OCI-LY1 (cell line): ENCODE results near the gene PLCXD3.

Experiments used
- EZH2 ChIP-seq: fragments of 200-600 bp; sonication (generic), shearing (Covaris generic); IDR thresholded peaks from 2 replicates; pipeline ENCODE4 v1.8.0; 2017; ENCODE audit warnings: borderline replicate concordance, mixed run types, mild to moderate bottlenecking, antibody characterized with exemption, low read length, moderate library complexity, mixed read lengths
- TF ChIP-seq, protein P1 (sequence below): fragments of 200-600 bp; sonication (generic), shearing (Covaris generic); IDR thresholded peaks from 2 replicates; pipeline ENCODE4 v1.5.1; 2017; ENCODE audit warnings: mild to moderate bottlenecking, antibody characterized with exemption, low read length, moderate library complexity, mixed read lengths

- TF ChIP-seq, protein P1, sequence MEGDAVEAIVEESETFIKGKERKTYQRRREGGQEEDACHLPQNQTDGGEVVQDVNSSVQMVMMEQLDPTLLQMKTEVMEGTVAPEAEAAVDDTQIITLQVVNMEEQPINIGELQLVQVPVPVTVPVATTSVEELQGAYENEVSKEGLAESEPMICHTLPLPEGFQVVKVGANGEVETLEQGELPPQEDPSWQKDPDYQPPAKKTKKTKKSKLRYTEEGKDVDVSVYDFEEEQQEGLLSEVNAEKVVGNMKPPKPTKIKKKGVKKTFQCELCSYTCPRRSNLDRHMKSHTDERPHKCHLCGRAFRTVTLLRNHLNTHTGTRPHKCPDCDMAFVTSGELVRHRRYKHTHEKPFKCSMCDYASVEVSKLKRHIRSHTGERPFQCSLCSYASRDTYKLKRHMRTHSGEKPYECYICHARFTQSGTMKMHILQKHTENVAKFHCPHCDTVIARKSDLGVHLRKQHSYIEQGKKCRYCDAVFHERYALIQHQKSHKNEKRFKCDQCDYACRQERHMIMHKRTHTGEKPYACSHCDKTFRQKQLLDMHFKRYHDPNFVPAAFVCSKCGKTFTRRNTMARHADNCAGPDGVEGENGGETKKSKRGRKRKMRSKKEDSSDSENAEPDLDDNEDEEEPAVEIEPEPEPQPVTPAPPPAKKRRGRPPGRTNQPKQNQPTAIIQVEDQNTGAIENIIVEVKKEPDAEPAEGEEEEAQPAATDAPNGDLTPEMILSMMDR: no peak
- no peak for TF ChIP-seq EZH2
Observed at GRCh38 chr5:41509399-41510175, 814 bp downstream of the PLCXD3 start.
